ENCODE data around the gene PNMA6E. TPM values are rescaled to one million over a fixed set of nuclear protein-coding genes. Genes with fewer than 3 reads are reported as not detected.

PNMA6E gene
- total and polyA plus RNA-seq, 2 experiments from 2014 or later = not detected

Small RNA genes lying within 50 kb of the gene (small RNA-seq; reads per million reads assigned to genes)
- gene AC152007.1 (ENCODE audit: low replicate concordance) (not detected), gene RN7SL667P (ENCODE audit: low replicate concordance) (not detected)

Other genes starting within 250 kb of the PNMA6E start
- not detected in 2 replicates for gene MAGEA1, start 222.1 kb downstream of the PNMA6E start, total RNA-seq (2014; rRNA removed; shearing (Covaris generic))
- not detected in 2 replicates for gene MAGEA1, start 222.1 kb downstream of the PNMA6E start, polyA plus RNA-seq (2016; fragmentation: Nextera tagmentation; extraction: Ambion mirVana)
- gene PNMA6F, start 79.6 kb downstream of the PNMA6E start, total RNA-seq (2014; rRNA removed; shearing (Covaris generic)) = 0.78 and 0.83 TPM in 2 replicates
- gene PNMA6F, start 79.6 kb downstream of the PNMA6E start, polyA plus RNA-seq (2016; fragmentation: Nextera tagmentation; extraction: Ambion mirVana) = 0.06 and 0.09 TPM in 2 replicates
- gene ZNF275, start 67.2 kb downstream of the PNMA6E start, total RNA-seq (2014; rRNA removed; shearing (Covaris generic)) = 12.3 and 13.0 TPM in 2 replicates
- gene ZNF275, start 67.2 kb downstream of the PNMA6E start, polyA plus RNA-seq (2016; fragmentation: Nextera tagmentation; extraction: Ambion mirVana) = 3.2 TPM in 2 replicates
- 0.27 and 0.52 TPM in 2 replicates for gene ZFP92, start 10.1 kb upstream of the PNMA6E start, total RNA-seq (2014; rRNA removed; shearing (Covaris generic))
- 0.05 TPM in 2 replicates for gene ZFP92, start 10.1 kb upstream of the PNMA6E start, polyA plus RNA-seq (2016; fragmentation: Nextera tagmentation; extraction: Ambion mirVana)
- gene TREX2, start 44.7 kb upstream of the PNMA6E start, total RNA-seq (2014; rRNA removed; shearing (Covaris generic)) = 1.7 and 4.6 TPM in 2 replicates
- gene TREX2, start 44.7 kb upstream of the PNMA6E start, polyA plus RNA-seq (2016; fragmentation: Nextera tagmentation; extraction: Ambion mirVana) = 0.28 and 0.81 TPM in 2 replicates
- gene HAUS7, start 69.2 kb upstream of the PNMA6E start, total RNA-seq (2014; rRNA removed; shearing (Covaris generic)) = 48.8 and 59.8 TPM in 2 replicates
- 77.9 and 78.8 TPM in 2 replicates for gene HAUS7, start 69.2 kb upstream of the PNMA6E start, polyA plus RNA-seq (2016; fragmentation: Nextera tagmentation; extraction: Ambion mirVana)
- 0.23 and 0.87 TPM in 2 replicates for gene BGN, start 93.6 kb upstream of the PNMA6E start, total RNA-seq (2014; rRNA removed; shearing (Covaris generic))
- gene BGN, start 93.6 kb upstream of the PNMA6E start, polyA plus RNA-seq (2016; fragmentation: Nextera tagmentation; extraction: Ambion mirVana) = 0.71 and 1.8 TPM in 2 replicates
- gene ATP2B3, start 116.3 kb upstream of the PNMA6E start, total RNA-seq (2014; rRNA removed; shearing (Covaris generic)) = 0.17 and 0.54 TPM in 2 replicates
- 0.09 TPM in 1 of 2 replicates, not detected in the other for gene ATP2B3, start 116.3 kb upstream of the PNMA6E start, polyA plus RNA-seq (2016; fragmentation: Nextera tagmentation; extraction: Ambion mirVana)
- gene CCNQ, start 197.8 kb upstream of the PNMA6E start, total RNA-seq (2014; rRNA removed; shearing (Covaris generic)) = 18.3 and 30.2 TPM in 2 replicates
- 19.4 and 23.9 TPM in 2 replicates for gene CCNQ, start 197.8 kb upstream of the PNMA6E start, polyA plus RNA-seq (2016; fragmentation: Nextera tagmentation; extraction: Ambion mirVana)
- 3.4 and 3.9 TPM in 2 replicates for gene DUSP9, start 245.9 kb upstream of the PNMA6E start, total RNA-seq (2014; rRNA removed; shearing (Covaris generic))
- gene DUSP9, start 245.9 kb upstream of the PNMA6E start, polyA plus RNA-seq (2016; fragmentation: Nextera tagmentation; extraction: Ambion mirVana) = 0.54 and 0.71 TPM in 2 replicates